Neural crest cell (in vitro differentiated cells): Measurements from ENCODE around the gene CCDC149. TPM values are rescaled to one million over a fixed set of nuclear protein-coding genes. Genes with fewer than 3 reads are reported as not detected.

Experiments
- DNase-seq: peaks from one replicate; pipeline ENCODE4 v3.0.0; 2021; ENCODE audit warnings: low read depth, mixed read lengths, low spot score
- H3K27ac Mint-ChIP-seq: one replicate; pipeline ENCODE4 v1.8.0; 2021; ENCODE audit warnings: mild to moderate bottlenecking, mixed read lengths; ENCODE audit not compliant: unreplicated experiment
- H3K27me3 Mint-ChIP-seq: 2 replicates; pipeline ENCODE4 v1.8.0; 2021; ENCODE audit warnings: low read depth, mild to moderate bottlenecking, mixed read lengths
- H3K36me3 Mint-ChIP-seq: 2 replicates; pipeline ENCODE4 v1.8.0; 2021; ENCODE audit warnings: low read depth, mild to moderate bottlenecking, mixed read lengths
- H3K4me1 Mint-ChIP-seq: 2 replicates; pipeline ENCODE4 v1.8.0; 2021; ENCODE audit warnings: mixed read lengths
- H3K4me3 Mint-ChIP-seq: one replicate; pipeline ENCODE4 v1.8.0; 2021; ENCODE audit warnings: mild to moderate bottlenecking, mixed read lengths
- H3K9me3 Mint-ChIP-seq: 2 replicates; pipeline ENCODE4 v1.8.0; 2021; ENCODE audit warnings: mixed read lengths
- total RNA-seq: library from RNA; stranded (reverse); gene quantifications from 2 replicates; pipeline ENCODE4 v1.2.1, GENCODE V29; 2021
- TF ChIP-seq, protein P1 (sequence below): fragments of 200-600 bp; sonication (generic); conservative IDR thresholded peaks from 2 replicates; pipeline ENCODE4 v1.5.0; 2021; ENCODE audit warnings: antibody characterized with exemption, mild to moderate bottlenecking

Gene CCDC149
- total RNA-seq, 1 donor from 2014 or later, result 11.9 TPM

- Mint-ChIP-seq H3K4me1 (peaks cover 7% of the 10 kb centered on the region), H3K27me3 (no peaks in the 10 kb centered on the region), H3K9me3 (no peaks in the 10 kb centered on the region), H3K36me3 (peaks cover 10% of the 10 kb centered on the region), H3K4me3 (no peak overlapping the region), H3K27ac (no peak overlapping the region)
- TF ChIP-seq, protein P1, sequence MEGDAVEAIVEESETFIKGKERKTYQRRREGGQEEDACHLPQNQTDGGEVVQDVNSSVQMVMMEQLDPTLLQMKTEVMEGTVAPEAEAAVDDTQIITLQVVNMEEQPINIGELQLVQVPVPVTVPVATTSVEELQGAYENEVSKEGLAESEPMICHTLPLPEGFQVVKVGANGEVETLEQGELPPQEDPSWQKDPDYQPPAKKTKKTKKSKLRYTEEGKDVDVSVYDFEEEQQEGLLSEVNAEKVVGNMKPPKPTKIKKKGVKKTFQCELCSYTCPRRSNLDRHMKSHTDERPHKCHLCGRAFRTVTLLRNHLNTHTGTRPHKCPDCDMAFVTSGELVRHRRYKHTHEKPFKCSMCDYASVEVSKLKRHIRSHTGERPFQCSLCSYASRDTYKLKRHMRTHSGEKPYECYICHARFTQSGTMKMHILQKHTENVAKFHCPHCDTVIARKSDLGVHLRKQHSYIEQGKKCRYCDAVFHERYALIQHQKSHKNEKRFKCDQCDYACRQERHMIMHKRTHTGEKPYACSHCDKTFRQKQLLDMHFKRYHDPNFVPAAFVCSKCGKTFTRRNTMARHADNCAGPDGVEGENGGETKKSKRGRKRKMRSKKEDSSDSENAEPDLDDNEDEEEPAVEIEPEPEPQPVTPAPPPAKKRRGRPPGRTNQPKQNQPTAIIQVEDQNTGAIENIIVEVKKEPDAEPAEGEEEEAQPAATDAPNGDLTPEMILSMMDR, result no peak
- DNase-seq, result no peak
These were observed 41.6 kb downstream of the CCDC149 start for GRCh38 chr4:24871210-24871609.

DNA sequence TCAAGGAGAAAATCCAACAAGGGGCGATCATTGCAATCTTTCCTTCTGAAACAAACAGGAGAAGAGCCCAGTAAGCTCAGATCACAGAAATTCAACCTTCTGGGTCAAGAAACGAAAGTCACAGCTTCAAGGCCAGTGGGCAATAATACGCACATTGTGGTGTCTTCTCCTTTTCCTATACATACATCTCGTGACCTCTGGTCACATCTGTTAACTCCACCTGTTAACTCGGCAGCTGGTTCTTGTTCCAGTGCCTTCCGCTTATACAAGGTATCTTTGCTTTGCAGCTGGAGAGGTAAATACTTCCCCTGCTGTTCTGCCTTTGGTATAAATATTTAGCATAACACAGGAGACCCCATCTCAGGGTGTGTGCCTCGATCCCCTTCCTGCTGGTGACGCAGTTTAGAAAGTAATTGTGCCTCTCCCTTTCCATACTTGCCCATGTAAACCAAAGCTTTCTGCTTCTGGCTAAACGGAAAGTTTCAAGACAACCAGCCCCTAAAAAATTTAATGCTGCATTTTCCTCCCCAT lies 45.0 kb downstream of the CCDC149 start:
- no peak for DNase-seq
- Mint-ChIP-seq H3K4me1 (peaks cover 18% of the 10 kb centered on the region), H3K27ac (no peak overlapping the region), H3K9me3 (peaks cover 11% of the 10 kb centered on the region), H3K27me3 (no peaks in the 10 kb centered on the region), H3K36me3 (peaks cover 25% of the 10 kb centered on the region), H3K4me3 (no peak overlapping the region)
- TF ChIP-seq, protein P1, result no peak

- Mint-ChIP-seq H3K36me3 (peaks cover 30% of the 10 kb centered on the region), H3K27ac (no peak overlapping the region), H3K4me3 (no peak overlapping the region), H3K9me3 (peaks cover 15% of the 10 kb centered on the region), H3K4me1 (peaks cover 18% of the 10 kb centered on the region), H3K27me3 (no peaks in the 10 kb centered on the region)
- no peak for DNase-seq
- TF ChIP-seq, protein P1, result no peak
These were observed 45.6 kb downstream of the CCDC149 start for GRCh38 chr4:24867251-24867650.

GRCh38 chr4:24865401-24865800 lies 47.4 kb downstream of the CCDC149 start:
- no peak overlapping the region for H3K4me3 Mint-ChIP-seq
- no peak overlapping the region for H3K27ac Mint-ChIP-seq
- TF ChIP-seq, protein P1, result no peak
- H3K9me3 Mint-ChIP-seq, result peaks cover 17% of the 10 kb centered on the region
- no peaks in the 10 kb centered on the region for H3K27me3 Mint-ChIP-seq
- no peak for DNase-seq
- H3K36me3 Mint-ChIP-seq, result peaks cover 39% of the 10 kb centered on the region
- H3K4me1 Mint-ChIP-seq, result peaks cover 18% of the 10 kb centered on the region

DNA sequence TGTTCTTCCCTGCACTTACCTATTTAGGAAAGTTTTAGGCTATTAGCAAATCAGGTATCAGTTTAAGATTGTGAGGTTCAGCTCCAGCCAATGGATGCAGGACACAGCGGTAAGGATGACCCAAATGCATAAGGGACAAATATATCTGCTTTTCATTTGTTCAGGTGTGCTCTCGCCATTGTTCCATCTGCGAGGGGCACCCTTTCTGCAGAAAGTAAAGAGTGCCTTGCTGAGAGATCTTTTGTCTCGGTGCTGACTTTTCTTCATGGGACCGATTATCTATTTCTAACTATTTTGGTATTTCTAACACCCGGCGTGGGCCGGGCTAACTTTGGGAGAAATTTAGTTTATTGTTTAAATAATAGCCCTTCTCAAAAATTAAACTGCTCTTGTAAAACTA lies 49.0 kb downstream of the CCDC149 start:
- no peak for DNase-seq
- Mint-ChIP-seq H3K4me3 (no peak overlapping the region), H3K9me3 (peaks cover 26% of the 10 kb centered on the region), H3K27ac (no peak overlapping the region), H3K4me1 (peaks cover 19% of the 10 kb centered on the region), H3K27me3 (no peaks in the 10 kb centered on the region), H3K36me3 (peaks cover 45% of the 10 kb centered on the region)
- TF ChIP-seq, protein P1, result no peak
